H1 (cell line): ENCODE measurements around the gene CMC4. TPM values are rescaled to one million over a fixed set of nuclear protein-coding genes. Genes with fewer than 3 reads are reported as not detected.
A peak's percentile ranks its signal among the peaks of the same experiment; 100 is the strongest.

Experiments
- CTCF ChIA-PET: fragments of 300-600 bp; sonication (Branson Sonifier 250); formaldehyde crosslinking; loops from one replicate; lab custom pipeline; 2021; ENCODE audit not compliant: partially characterized antibody; lab: Charles Lee
- POLR2A ChIA-PET: fragments of 300-600 bp; sonication (Branson Sonifier 250); formaldehyde crosslinking; loops from one replicate; lab custom pipeline; 2021; ENCODE audit warnings: inconsistent platforms; ENCODE audit not compliant: partially characterized antibody; lab: Charles Lee
- DNase-seq, 2 experiments: peaks; one replicate each; pipeline versions ENCODE4 v3.0.0 to v3.0.0-alpha.2; 2010 to 2022; ENCODE audit warnings: low spot score in 2 of 2, low read depth in 1 of 2, mixed read lengths in 1 of 2
- FAIRE-seq: peaks from 2 replicates; lab custom pipeline; 2011; peaks lifted over from hg19 to GRCh38; lab: Jason Lieb, UNC
- H2AFZ ChIP-seq: 2 replicates; pipeline ENCODE4 v1.8.1; 2012; ENCODE audit warnings: low read length, inconsistent platforms
- H2AK5ac ChIP-seq: 2 replicates; pipeline ENCODE4 v1.6.1; 2013; ENCODE audit warnings: low read depth, low read length
- H2BK120ac ChIP-seq: replicated peaks from 2 replicates; pipeline ENCODE3; 2013; ENCODE audit warnings: low read depth, low read length, inconsistent platforms
- H2BK12ac ChIP-seq: 2 replicates; pipeline ENCODE4 v1.6.1; 2013; ENCODE audit warnings: low read depth, low read length
- H2BK15ac ChIP-seq: 2 replicates; pipeline ENCODE4 v1.6.1; 2013; ENCODE audit warnings: low read length
- H2BK20ac ChIP-seq: 2 replicates; pipeline ENCODE4 v1.6.1; 2013; ENCODE audit warnings: low read length
- H2BK5ac ChIP-seq: 2 replicates; pipeline ENCODE4 v1.6.1; 2013; ENCODE audit warnings: low read depth, low read length
- H3K14ac ChIP-seq: 2 replicates; pipeline ENCODE4 v1.6.1; 2013; ENCODE audit warnings: inconsistent platforms; ENCODE audit not compliant: insufficient read length
- H3K18ac ChIP-seq: 2 replicates; pipeline ENCODE4 v1.6.1; 2013; ENCODE audit warnings: low read length; ENCODE audit errors: extremely low read depth
- H3K23ac ChIP-seq: 2 replicates; pipeline ENCODE4 v1.6.1; 2013; ENCODE audit warnings: inconsistent platforms; ENCODE audit not compliant: insufficient read length
- H3K23me2 ChIP-seq: 2 replicates; pipeline ENCODE4 v1.6.1; 2013; ENCODE audit warnings: low read depth, low read length
- H3K27ac ChIP-seq: 2 replicates; pipeline ENCODE4 v1.6.1; 2011; ENCODE audit warnings: low read depth, low read length, inconsistent platforms
- H3K27me3 ChIP-seq, 4 experiments: replicated peaks in 1 of 4; 1 replicate in 1 of 4; 2 replicates in 3 of 4; pipeline versions ENCODE4 v1.6.1 to v1.8.1; 2011 to 2013; ENCODE audit warnings: low read length in 3 of 4, mild to moderate bottlenecking in 3 of 4, inconsistent platforms in 2 of 4, mixed read lengths in 2 of 4, moderate library complexity in 1 of 4; ENCODE audit not compliant: control insufficient read depth in 3 of 4, insufficient read depth in 3 of 4; ENCODE audit errors: extremely low read depth in 1 of 4
- H3K36me3 ChIP-seq, 4 experiments: 2 replicates each; pipeline versions ENCODE4 v1.6.1 to v1.8.1; 2011 to 2013; ENCODE audit warnings: mild to moderate bottlenecking in 4 of 4, low read length in 3 of 4, moderate library complexity in 2 of 4, control low read depth in 1 of 4, inconsistent platforms in 1 of 4; ENCODE audit not compliant: insufficient read depth in 4 of 4, control insufficient read depth in 2 of 4
- H3K4ac ChIP-seq: replicated peaks from 2 replicates; pipeline ENCODE3; 2013; ENCODE audit warnings: low read length, low read depth, mixed read lengths, inconsistent platforms; ENCODE audit not compliant: insufficient read length
- H3K4me1 ChIP-seq, 4 experiments: replicated peaks in 1 of 4; 1 replicate in 1 of 4; 2 replicates in 3 of 4; pipeline versions ENCODE4 v1.6.1 to v1.8.1; 2011 to 2013; ENCODE audit warnings: low read length in 3 of 4, inconsistent platforms in 2 of 4, mixed read lengths in 1 of 4; ENCODE audit not compliant: insufficient read depth in 4 of 4, control insufficient read depth in 3 of 4
- H3K4me2 ChIP-seq, 2 experiments: 2 replicates each; pipeline versions ENCODE4 v1.6.1 to v1.8.1; 2011 to 2013; ENCODE audit warnings: low read depth in 2 of 2, low read length in 2 of 2, control low read depth in 1 of 2, inconsistent platforms in 1 of 2, mild to moderate bottlenecking in 1 of 2; ENCODE audit not compliant: insufficient read depth in 1 of 2
- H3K4me3 ChIP-seq, 4 experiments: fragments of 200-600, 300-600 bp in 1 of 4; sonication (generic), shearing (Covaris generic), sonication (Bioruptor Twin) in 1 of 4; 2 replicates each; pipeline versions ENCODE4 v1.5.1 to v1.8.1; 2011 to 2016; ENCODE audit warnings: low read length in 4 of 4, low read depth in 3 of 4, control low read depth in 2 of 4, inconsistent platforms in 2 of 4, mild to moderate bottlenecking in 2 of 4, mixed read lengths in 1 of 4, moderate library complexity in 1 of 4; ENCODE audit not compliant: insufficient read depth in 2 of 4; ENCODE audit errors: extremely low read depth in 1 of 4
- H3K56ac ChIP-seq: replicated peaks from 2 replicates; pipeline ENCODE3; 2013; ENCODE audit warnings: low read depth, mild to moderate bottlenecking, mixed read lengths, low read length, inconsistent platforms; ENCODE audit not compliant: insufficient read length
- H3K79me1 ChIP-seq: 2 replicates; pipeline ENCODE4 v1.6.1; 2013; ENCODE audit warnings: low read depth, low read length, control low read depth
- H3K79me2 ChIP-seq, 2 experiments: 2 replicates each; pipeline versions ENCODE4 v1.6.1 to v1.8.1; 2012 to 2013; ENCODE audit warnings: low read length in 2 of 2, mild to moderate bottlenecking in 2 of 2, inconsistent platforms in 1 of 2; ENCODE audit not compliant: insufficient read depth in 2 of 2, control insufficient read depth in 1 of 2
- H3K9ac ChIP-seq, 4 experiments: replicated peaks in 1 of 4; 1 replicate in 1 of 4; 2 replicates in 3 of 4; pipeline versions ENCODE4 v1.6.1 to v1.8.1; 2011 to 2013; ENCODE audit warnings: low read depth in 3 of 4, low read length in 3 of 4, control low read depth in 2 of 4, mild to moderate bottlenecking in 2 of 4, moderate library complexity in 2 of 4, inconsistent platforms in 1 of 4; ENCODE audit errors: extremely low read depth in 1 of 4
- H3K9me3 ChIP-seq, 2 experiments: 2 replicates each; pipeline versions ENCODE4 v1.6.1 to v1.8.1; 2012 to 2013; ENCODE audit warnings: mild to moderate bottlenecking in 2 of 2, moderate library complexity in 2 of 2, control low read depth in 1 of 2, inconsistent platforms in 1 of 2, low read depth in 1 of 2, low read length in 1 of 2, mixed read lengths in 1 of 2; ENCODE audit not compliant: insufficient read depth in 2 of 2
- H4K20me1 ChIP-seq, 2 experiments: replicated peaks in 1 of 2; 2 replicates each; pipeline versions ENCODE3 to v1.8.1; 2011 to 2013; ENCODE audit warnings: inconsistent platforms in 2 of 2, low read length in 2 of 2, mild to moderate bottlenecking in 1 of 2; ENCODE audit not compliant: insufficient read depth in 2 of 2, control insufficient read depth in 1 of 2
- H4K5ac ChIP-seq: 2 replicates; pipeline ENCODE4 v1.6.1; 2013; ENCODE audit warnings: low read length, low read depth, mixed read lengths, inconsistent platforms; ENCODE audit not compliant: insufficient read length
- H4K8ac ChIP-seq: 2 replicates; pipeline ENCODE4 v1.8.0; 2013; ENCODE audit warnings: mild to moderate bottlenecking, moderate library complexity, low read length, inconsistent platforms; ENCODE audit not compliant: insufficient read depth; ENCODE audit errors: extremely low read depth
- H4K91ac ChIP-seq: replicated peaks from 2 replicates; pipeline ENCODE3; 2013; ENCODE audit warnings: low read length, mixed read lengths, inconsistent platforms; ENCODE audit not compliant: insufficient read length
- PHF8 ChIP-seq: fragments of 200-600 bp; sonication (generic); conservative IDR thresholded peaks from 2 replicates; pipeline ENCODE4 v1.7.1; 2012; ENCODE audit warnings: low read depth, mild to moderate bottlenecking, inconsistent platforms, low read length, moderate library complexity
- SP1 ChIP-seq: IDR thresholded peaks from 2 replicates; pipeline ENCODE4 v1.6.1; 2011; ENCODE audit warnings: low read depth, low read length
- WGBS, 2 experiments: shearing (Covaris generic) in 1 of 2; methylation state at CpG; one replicate each; pipeline versions ENCODE4 v1.1.6 to v1.1.7; 2013 to 2015; ENCODE audit warnings: low lambda C conversion rate in 2 of 2, mixed read lengths in 2 of 2, inconsistent platforms in 1 of 2, low coverage in 1 of 2, missing lambda C conversion rate in 1 of 2; ENCODE audit not compliant: insufficient replicate concordance in 2 of 2, insufficient coverage in 1 of 2, insufficient read length in 1 of 2; ENCODE audit errors: extremely low coverage in 1 of 2, missing lambda C conversion rate in 1 of 2; 5-methylcytosine and 5-hydroxymethylcytosine counted together
- polyA plus RNA-seq, 7 experiments: library from polyadenylated mRNA; depleted of rRNA in 3 of 7; stranded (reverse) in 5 of 7; unstranded in 2 of 7; fragments of >200 nt in 5 of 7; fragments of 200-250 nt in 2 of 7; gene quantifications; 1 replicate in 5 of 7; 2 replicates in 1 of 7; 4 replicates in 1 of 7; pipeline versions ENCODE4 v1.2.1 to v1.2.3, GENCODE V29; 2011 to 2013; ENCODE audit warnings: missing spikeins in 2 of 7, mixed read lengths in 2 of 7
- total RNA-seq: library from RNA; stranded (reverse); fragmentation: NEBNext Ultra II Directional; extraction: Animal tissue kit (Norgen Biotek cat#: 25700); gene quantifications from 2 replicates; pipeline ENCODE4 v1.2.1, GENCODE V29; 2021

CMC4 gene
- total and polyA plus RNA-seq, 2 of the 8 experiments (the other 6 are each of a cell fraction or from before 2014, with no cell fraction given) = 6.0 to 8.8 TPM

DNA sequence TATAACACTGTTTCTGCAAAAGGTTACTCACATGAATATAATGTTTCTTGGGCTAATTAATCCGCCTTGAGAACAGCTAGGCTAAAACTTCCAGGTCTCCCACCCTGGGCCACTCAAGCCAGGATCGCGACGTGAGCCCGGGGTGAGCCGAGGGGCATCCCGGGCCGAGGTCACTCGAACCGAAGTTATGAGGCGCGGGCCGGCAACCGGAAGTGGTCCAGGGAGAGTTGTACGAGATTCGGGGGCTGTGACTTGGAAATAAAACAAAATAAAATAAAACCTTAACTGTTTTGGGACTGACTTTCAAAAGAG, 317 bp downstream of the CMC4 start:
- TF ChIP-seq PHF8 (0 out of 2 replicates have a peak, but pooled peaks have one; percentile 43), SP1 (no peak)
- TF ChIP-seq, all 59 proteins: peak for 1
- Histone ChIP-seq H3K23me2 (0 out of 2 replicates have a peak, but pooled peaks cover 2% of the 10 kb centered on the region), H2BK5ac (no peak overlapping the region), H4K8ac (no peak overlapping the region), H3K27ac (no peak overlapping the region; the same call in 1 of the 2 replicates), H4K91ac (no peak overlapping the region), H3K79me1 (no peaks in the 10 kb centered on the region), H2BK20ac (no peak overlapping the region), H4K5ac (no peak overlapping the region), H3K79me2 (peaks cover 0 to 20% of the 10 kb centered on the region in 2 experiments; a peak in 2 of 4 replicates), H3K4ac (no peak overlapping the region), H2AFZ (0 out of 2 replicates have a peak overlapping the region, but pooled peaks have one; percentile 32), H3K56ac (no peak overlapping the region), H3K9ac (peak overlapping the region in 3 of 4 experiments; percentile 48 to 70 (median 64); a peak in 5 of 7 replicates), H3K36me3 (peaks cover 0 to 10% (median 1%) of the 10 kb centered on the region in 4 experiments; a peak in 5 of 8 replicates), H3K4me2 (peak overlapping the region; percentile 84 to 91), H2BK12ac (no peak overlapping the region), H3K23ac (no peak overlapping the region), H3K14ac (no peak overlapping the region), H3K27me3 (no peaks in the 10 kb centered on the region), H3K4me1 (no peaks in the 10 kb centered on the region), H2BK15ac (no peak overlapping the region), H2AK5ac (no peak overlapping the region), H3K18ac (no peak overlapping the region; the same call in 1 of the 2 replicates), H3K4me3 (peak overlapping the region; percentile 57 to 95 (median 63)), H4K20me1 (no peaks in the 10 kb centered on the region), H3K9me3 (no peaks in the 10 kb centered on the region), H2BK120ac (no peak overlapping the region)
- WGBS, 2 experiments = 1% methylated on average over 12 of the region's 16 CpGs; no CpG with 5 or more reads in 1 of the 2 experiments
- DNase-seq (no peak), FAIRE-seq (no peak)
- ChIA-PET POLR2A (no interaction called here), CTCF (no interaction called here)
